HG03095 (cell line): Measurements from ENCODE around the gene PTH2R.
"Not testable (repeated sequence)": the region's sequence is repeated elsewhere in the genome, so short reads cannot be mapped to it uniquely, and the experiment has no call there.

ENCODE experiments used
- ATAC-seq: cut with Tn5 transposase; IDR thresholded peaks from one replicate; pipeline ENCODE4 v1.9.1; 2021; ENCODE audit warnings: moderate library complexity; ENCODE audit not compliant: unreplicated experiment

Gene PTH2R

DNA sequence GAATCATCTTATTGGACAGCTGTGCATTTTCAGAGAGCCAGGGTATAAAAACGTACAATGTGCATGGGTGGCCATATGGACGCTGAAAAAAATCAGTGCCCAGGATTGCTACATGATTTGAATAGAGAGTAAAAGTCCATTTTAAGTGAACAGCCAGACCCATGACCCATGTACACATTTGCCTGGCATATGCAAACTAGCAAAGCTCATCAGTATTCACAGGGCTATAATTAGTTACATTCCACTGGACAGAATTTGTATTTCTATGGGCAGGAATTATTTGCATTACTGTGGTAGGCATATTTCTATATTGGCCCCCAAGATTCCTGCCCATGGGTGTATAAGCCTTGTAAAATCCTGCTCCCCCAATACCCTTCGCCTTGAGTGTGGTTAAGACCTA is 78.8 kb downstream of the PTH2R start:
- ATAC-seq, result no peak

DNA sequence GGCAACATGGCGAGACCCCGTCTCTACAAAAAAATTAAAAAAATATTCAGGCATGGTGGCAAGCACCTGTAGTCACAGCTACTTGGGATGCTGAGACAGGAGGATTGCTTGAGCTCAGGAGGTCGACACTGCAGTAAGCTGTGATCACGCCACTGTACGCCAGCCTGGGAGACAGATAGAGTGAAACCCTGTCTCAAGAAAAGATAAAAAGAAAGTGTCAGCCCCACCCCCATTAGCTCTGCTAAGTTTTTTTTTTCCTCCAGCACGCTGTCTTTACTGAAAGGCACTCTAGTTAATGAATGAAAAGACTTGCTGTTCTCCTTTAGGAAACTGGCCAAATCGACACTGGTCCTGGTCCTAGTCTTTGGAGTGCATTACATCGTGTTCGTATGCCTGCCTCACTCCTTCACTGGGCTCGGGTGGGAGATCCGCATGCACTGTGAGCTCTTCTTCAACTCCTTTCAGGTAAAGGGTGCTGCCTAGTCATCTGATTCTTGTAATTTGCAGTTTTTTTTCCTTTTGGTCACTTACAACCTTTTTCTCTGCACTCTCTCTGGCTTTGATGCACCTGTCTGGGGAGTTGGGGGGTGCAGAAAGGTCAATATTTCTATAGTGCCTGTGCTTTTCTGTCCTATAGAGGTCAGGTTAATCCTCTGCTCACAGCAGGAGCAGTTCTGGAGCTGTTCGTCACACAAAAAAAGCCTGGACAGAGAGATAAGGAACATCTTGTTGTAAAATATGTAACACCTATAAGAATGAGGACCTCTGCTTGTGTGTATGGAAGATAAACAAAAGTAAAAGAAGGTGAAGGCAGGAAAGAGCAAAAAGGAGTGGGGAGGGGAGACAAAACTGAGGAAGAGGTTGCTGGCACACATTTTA is 82.3 kb downstream of the PTH2R start:
- ATAC-seq, result no peak

DNA sequence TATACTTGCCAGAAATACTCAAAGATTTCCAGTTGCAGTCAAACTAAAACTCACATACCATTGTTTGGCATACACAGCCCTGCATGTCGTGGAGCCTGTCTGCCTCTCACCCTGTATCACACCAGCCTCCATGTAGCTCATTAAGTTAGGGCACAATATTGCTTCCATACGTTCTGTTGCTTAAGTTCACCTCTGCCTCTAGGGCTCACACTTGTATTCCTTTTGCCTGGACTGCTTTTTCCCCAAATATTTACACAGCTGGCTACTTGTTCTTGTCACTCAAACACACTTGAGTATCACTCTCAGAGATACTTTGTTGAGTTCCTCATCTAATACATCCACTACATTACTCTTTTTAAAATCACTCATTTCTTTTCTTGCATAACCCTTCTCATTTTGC is 83.1 kb downstream of the PTH2R start:
- no peak for ATAC-seq

GRCh38 chr2:208490492-208490891 is 83.9 kb downstream of the PTH2R start:
- no peak for ATAC-seq

GRCh38 chr2:208491641-208492040 is 85.0 kb downstream of the PTH2R start:
- ATAC-seq, result no peak

- ATAC-seq, result no peak
These were observed 85.5 kb downstream of the PTH2R start for GRCh38 chr2:208492069-208492468.

- no peak for ATAC-seq
These were observed 86.6 kb downstream of the PTH2R start for GRCh38 chr2:208493186-208493585.

- no peak for ATAC-seq
These were observed 89.5 kb downstream of the PTH2R start for GRCh38 chr2:208496129-208496528.

DNA sequence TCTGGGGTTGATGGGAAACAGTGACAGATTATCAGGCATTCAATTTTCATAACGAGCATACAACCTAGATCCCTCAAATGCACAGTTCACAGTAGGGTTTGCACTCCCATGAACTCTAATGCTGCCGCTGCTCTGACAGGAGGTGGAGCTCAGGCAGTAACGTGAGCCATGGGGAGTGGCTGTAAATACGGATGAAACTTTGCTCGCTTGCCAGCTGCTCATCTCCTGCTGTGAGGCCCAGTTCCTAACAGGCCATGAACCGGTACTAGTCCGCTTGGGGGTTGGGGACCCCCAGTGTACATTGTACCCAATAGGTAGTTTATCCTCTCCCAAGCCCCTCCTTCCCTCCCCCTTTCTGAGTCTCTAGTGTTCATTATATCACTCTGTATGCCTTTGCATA is 94.6 kb downstream of the PTH2R start:
- no peak for ATAC-seq

- ATAC-seq, result no peak
These were observed 95.7 kb downstream of the PTH2R start for GRCh38 chr2:208502288-208502687.

DNA sequence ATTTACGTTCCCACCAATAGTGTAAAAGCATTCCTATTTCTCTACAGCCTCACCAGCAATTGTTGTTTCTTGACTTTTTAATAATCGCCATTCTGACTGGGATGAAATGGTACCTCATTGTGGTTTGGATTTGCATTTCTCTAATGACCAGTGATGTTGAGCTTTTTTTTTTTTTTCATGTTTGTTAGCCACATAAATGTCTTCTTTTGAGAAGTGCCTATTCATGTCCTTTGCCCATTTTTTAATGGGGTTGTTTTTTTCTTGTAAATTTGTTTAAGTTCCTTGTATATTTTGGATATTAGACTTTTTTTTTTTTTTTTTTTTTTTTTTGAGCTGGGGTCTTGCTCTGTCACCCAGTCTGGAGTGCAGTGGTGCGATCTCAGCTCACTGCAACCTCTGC is 98.8 kb downstream of the PTH2R start:
- ATAC-seq, result not testable (repeated sequence)

DNA sequence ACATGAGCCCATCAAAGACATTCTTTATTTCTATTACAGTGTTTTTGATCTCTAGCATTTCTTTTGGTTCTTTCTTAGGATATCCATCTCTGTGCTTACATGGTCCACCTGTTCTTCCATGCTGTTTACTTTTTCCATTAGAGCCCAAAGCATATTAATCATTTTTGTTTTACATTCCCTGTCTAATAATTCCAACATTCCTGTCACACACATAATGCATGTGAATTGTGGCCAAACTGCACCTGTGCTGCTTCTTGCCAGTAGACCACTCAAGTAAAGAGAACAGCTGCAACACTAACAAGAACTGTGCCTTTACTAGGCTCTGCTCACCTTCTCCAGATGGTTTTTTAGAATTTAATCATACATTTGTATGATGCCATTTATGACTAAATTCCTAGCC is 103.0 kb downstream of the PTH2R start:
- ATAC-seq, result no peak

GRCh38 chr2:208511016-208511415 is 104.4 kb downstream of the PTH2R start:
- ATAC-seq, result no peak

GRCh38 chr2:208511573-208511972 is 105.0 kb downstream of the PTH2R start:
- no peak for ATAC-seq

DNA sequence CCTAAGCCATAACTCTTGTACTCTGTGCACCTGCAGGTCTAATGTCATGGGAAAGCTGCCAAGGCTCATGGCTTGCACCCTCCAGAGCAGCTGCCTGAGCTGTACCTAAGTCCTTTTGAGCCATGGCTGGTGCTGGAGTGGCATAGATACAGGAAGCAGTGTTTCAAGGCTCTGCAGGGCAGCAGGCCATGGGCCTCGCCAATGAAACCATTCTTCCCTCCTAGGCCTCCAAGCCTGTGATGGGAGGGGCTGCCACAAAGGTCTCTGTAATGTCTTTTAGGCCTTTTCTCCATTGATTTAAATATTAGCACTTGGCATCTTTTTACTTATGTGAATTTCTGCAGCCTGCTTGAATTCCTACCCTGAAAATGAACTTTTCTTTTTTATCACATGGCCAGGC is 108.5 kb downstream of the PTH2R start:
- no peak for ATAC-seq

- ATAC-seq, result not testable (repeated sequence)
These were observed 116.5 kb downstream of the PTH2R start for GRCh38 chr2:208523069-208523468.

DNA sequence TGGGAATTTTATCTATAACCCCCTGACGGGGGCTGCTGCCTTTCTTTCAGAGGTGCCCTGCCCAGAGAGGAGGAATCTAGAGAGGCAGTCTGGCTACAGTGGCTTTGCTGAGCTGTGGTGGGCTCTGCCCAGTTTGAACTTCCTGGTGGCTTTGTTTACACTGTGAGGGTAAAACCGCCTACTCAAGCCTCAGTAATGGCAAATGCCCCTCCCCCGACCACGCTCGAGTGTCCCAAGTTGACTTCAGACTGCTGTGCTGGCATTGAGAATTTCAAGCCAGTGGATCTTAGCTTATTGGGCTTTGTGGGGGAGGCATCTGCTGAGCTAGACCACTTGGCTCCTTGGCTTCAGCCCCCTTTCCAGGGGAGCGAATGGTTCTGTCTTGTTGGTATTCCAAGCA is 118.6 kb downstream of the PTH2R start:
- not testable (repeated sequence) for ATAC-seq

- no peak for ATAC-seq
These were observed 123.2 kb downstream of the PTH2R start for GRCh38 chr2:208529796-208530195.

DNA sequence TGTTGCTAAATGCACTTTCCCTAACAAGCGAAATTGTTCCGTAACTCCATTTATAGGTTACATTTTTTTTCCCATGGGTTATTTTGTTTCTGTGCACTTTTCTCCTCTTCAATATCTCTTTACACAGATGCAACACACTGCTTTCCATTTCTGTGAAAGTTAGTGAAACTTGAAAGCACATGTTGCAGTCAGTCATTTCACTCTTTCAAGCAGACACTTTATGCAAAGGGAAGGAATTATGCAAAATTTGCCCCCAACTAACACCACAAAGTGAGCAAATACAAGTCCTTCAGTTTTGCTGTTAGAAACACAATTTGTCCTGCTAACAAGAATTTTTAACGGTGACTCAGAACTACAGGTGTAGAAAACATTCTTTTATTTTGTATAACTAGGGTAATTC is 124.8 kb downstream of the PTH2R start:
- no peak for ATAC-seq

- ATAC-seq, result not testable (repeated sequence)
These were observed 129.0 kb downstream of the PTH2R start for GRCh38 chr2:208535578-208535977.

- no peak for ATAC-seq
These were observed 134.9 kb downstream of the PTH2R start for GRCh38 chr2:208541461-208541988.

DNA sequence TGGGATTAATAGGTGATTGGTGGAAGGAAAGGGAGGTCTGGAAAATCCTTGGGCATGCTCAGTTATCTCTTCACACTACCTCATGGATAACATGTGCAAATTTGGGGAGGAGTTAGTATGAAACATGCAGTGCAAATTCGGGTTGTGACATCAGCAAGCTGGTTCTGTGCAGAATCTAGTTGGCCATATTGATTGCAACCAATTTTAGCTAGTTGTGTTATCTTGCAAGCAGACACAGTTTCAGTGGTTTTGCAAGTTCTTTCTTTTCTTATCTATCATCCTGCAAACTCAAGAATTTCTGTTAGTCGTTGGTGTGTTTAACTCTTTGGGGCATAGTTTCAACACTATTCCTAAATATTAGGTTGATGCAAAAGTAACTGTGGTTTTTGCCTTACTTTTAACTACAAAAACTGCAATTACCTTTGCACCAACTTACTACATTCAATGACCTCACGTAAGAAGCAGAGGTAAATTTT is 135.4 kb downstream of the PTH2R start:
- ATAC-seq, result no peak
